SK-N-SH treated with all-trans-retinoic acid at 6 μM for 48 hours (cell line): ENCODE data around the gene PCDHGB6.

Source experiments
- ARNTL ChIP-seq: fragments of 450-650 bp; formaldehyde crosslinking; IDR thresholded peaks from 2 replicates; pipeline ENCODE4 v1.5.0; 2020; ENCODE audit warnings: low read depth, mild to moderate bottlenecking, moderate library complexity, borderline replicate concordance
- RARB ChIP-seq: fragments of 250-450 bp; sonication (Bioruptor Pico); IDR thresholded peaks from 2 replicates; pipeline ENCODE4 v1.8.0; 2021; ENCODE audit warnings: mild to moderate bottlenecking, moderate library complexity
- TCF4 ChIP-seq: fragments of 250-450 bp; sonication (Bioruptor Pico); IDR thresholded peaks from 2 replicates; pipeline ENCODE4 v1.8.0; 2021; ENCODE audit warnings: mild to moderate bottlenecking, moderate library complexity, borderline replicate concordance
- TF ChIP-seq, protein P1 (sequence below): fragments of 250-450 bp; sonication (Bioruptor Pico); IDR thresholded peaks from 2 replicates; pipeline ENCODE4 v1.8.0; 2020; ENCODE audit warnings: mild to moderate bottlenecking, moderate library complexity, borderline replicate concordance
- TF ChIP-seq, protein P2 (sequence below): fragments of 250-450 bp; sonication (Bioruptor Pico); IDR thresholded peaks from 2 replicates; pipeline ENCODE4 v1.5.1; 2020; ENCODE audit warnings: low read depth, mild to moderate bottlenecking, moderate library complexity

DNA sequence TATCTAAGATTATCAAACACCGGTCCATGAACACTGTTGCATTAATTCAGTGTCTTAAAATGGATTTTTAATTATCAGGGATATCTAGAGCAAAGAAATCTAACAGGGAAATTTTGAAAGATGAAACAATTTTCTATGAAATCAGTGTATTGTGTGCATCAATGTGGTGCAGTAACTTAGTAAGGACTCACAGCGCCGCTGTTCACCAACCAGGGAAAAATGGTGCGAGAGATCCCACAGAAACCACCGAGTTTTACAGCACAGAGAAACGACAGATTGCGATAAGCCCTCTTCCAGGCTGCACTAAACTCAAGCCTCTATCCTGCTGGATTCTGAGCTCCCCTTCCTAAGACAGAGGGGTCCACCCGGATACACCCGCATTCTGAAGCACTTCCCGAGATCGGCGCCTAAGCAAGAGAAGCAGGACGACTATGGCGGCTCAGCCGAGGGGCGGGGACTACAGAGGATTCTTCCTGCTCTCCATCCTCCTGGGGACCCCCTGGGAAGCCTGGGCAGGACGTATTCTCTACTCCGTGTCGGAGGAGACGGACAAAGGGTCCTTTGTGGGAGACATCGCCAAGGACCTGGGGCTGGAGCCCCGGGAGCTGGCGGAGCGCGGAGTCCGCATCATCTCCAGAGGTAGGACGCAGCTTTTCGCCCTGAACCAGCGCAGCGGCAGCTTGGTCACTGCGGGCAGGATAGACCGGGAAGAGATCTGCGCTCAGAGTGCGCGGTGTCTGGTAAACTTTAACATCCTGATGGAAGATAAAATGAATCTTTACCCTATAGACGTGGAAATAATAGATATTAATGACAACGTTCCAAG lies 25.1 kb upstream of the PCDHGB6 start, which contains the start of gene PCDHGA7:
- no peak for TF ChIP-seq TCF4
- TF ChIP-seq, protein P1, sequence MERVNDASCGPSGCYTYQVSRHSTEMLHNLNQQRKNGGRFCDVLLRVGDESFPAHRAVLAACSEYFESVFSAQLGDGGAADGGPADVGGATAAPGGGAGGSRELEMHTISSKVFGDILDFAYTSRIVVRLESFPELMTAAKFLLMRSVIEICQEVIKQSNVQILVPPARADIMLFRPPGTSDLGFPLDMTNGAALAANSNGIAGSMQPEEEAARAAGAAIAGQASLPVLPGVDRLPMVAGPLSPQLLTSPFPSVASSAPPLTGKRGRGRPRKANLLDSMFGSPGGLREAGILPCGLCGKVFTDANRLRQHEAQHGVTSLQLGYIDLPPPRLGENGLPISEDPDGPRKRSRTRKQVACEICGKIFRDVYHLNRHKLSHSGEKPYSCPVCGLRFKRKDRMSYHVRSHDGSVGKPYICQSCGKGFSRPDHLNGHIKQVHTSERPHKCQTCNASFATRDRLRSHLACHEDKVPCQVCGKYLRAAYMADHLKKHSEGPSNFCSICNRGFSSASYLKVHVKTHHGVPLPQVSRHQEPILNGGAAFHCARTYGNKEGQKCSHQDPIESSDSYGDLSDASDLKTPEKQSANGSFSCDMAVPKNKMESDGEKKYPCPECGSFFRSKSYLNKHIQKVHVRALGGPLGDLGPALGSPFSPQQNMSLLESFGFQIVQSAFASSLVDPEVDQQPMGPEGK: no peak
- TF ChIP-seq ARNTL: no peak
- no peak for TF ChIP-seq RARB (CRISPR knock-in tag)
- TF ChIP-seq, protein P2, sequence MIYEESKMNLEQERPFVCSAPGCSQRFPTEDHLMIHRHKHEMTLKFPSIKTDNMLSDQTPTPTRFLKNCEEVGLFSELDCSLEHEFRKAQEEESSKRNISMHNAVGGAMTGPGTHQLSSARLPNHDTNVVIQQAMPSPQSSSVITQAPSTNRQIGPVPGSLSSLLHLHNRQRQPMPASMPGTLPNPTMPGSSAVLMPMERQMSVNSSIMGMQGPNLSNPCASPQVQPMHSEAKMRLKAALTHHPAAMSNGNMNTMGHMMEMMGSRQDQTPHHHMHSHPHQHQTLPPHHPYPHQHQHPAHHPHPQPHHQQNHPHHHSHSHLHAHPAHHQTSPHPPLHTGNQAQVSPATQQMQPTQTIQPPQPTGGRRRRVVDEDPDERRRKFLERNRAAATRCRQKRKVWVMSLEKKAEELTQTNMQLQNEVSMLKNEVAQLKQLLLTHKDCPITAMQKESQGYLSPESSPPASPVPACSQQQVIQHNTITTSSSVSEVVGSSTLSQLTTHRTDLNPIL (CRISPR knock-in tag): no peak
